ENCODE data around the gene GPRASP2.

GPRASP2 gene

GRCh38 chrX:102739657-102740056 lies 27.4 kb downstream of the GPRASP2 start:
- H3K27ac ChIP-seq, result no peak overlapping the region
- no peak for DNase-seq (ENCODE audit: low read depth, low spot score)

GRCh38 chrX:102744307-102744706 lies 32.1 kb downstream of the GPRASP2 start:
- no peak for DNase-seq (ENCODE audit: low read depth, low spot score)

GRCh38 chrX:102745513-102745856 lies 33.2 kb downstream of the GPRASP2 start:
- no peak for DNase-seq (ENCODE audit: low read depth, low spot score)
- no peak overlapping the region for H3K27ac ChIP-seq

More at GRCh38 chrX:102744307-102744706, 32.1 kb downstream of the GPRASP2 start:
- H3K27ac ChIP-seq, result no peak overlapping the region

- no peak overlapping the region for H3K27ac ChIP-seq
- no peak for DNase-seq (ENCODE audit: low read depth, low spot score)
Measured at GRCh38 chrX:102745857-102746584, 33.8 kb downstream of the GPRASP2 start.

- no peak overlapping the region for H3K27ac ChIP-seq
- no peak for DNase-seq (ENCODE audit: low read depth, low spot score)
Measured at GRCh38 chrX:102765217-102765616, 53.0 kb downstream of the GPRASP2 start.

- DNase-seq (ENCODE audit: low read depth, low spot score), result no peak
- H3K27ac ChIP-seq, result no peak overlapping the region
Measured at GRCh38 chrX:102765809-102766208, 53.6 kb downstream of the GPRASP2 start.

GRCh38 chrX:102767287-102767686 lies 55.0 kb downstream of the GPRASP2 start:
- no peak for DNase-seq (ENCODE audit: low read depth, low spot score)
- no peak overlapping the region for H3K27ac ChIP-seq

Measured in epithelial cell of prostate (primary cell).